DND-41 (cell line): ENCODE measurements around the gene COG5.

Source experiments
- EZH2 ChIP-seq: IDR thresholded peaks from 3 replicates; pipeline ENCODE4 v1.6.1; 2012; ENCODE audit warnings: borderline replicate concordance, low read depth, mild to moderate bottlenecking, moderate library complexity, low read length, inconsistent platforms; ENCODE audit not compliant: severe bottlenecking
- TF ChIP-seq, protein P1 (sequence below): IDR thresholded peaks from 2 replicates; pipeline ENCODE4 v1.5.1; 2012; ENCODE audit warnings: borderline replicate concordance, low read length, moderate library complexity, mild to moderate bottlenecking; ENCODE audit not compliant: poor library complexity, severe bottlenecking; ENCODE audit errors: extremely low read depth

DNA sequence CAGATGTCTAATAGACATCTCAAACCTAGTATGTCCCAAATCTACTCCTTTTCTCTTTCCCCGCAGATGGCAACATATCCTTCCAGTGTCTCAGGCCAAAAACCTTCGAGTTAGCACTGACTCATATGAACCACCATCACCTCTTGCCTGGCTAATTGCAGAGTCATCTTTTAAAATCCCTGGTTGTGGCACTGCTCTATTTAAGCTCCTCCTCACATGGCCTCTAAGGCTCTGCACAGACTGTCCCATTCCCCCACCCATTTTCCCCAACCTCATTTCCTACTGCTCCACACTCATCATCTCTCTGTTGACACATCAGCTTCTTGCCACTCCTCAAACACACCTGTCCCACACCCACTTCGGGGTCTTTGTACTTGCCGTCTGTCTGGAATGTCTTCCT lies 411.7 kb downstream of the COG5 start:
- TF ChIP-seq, protein P1, sequence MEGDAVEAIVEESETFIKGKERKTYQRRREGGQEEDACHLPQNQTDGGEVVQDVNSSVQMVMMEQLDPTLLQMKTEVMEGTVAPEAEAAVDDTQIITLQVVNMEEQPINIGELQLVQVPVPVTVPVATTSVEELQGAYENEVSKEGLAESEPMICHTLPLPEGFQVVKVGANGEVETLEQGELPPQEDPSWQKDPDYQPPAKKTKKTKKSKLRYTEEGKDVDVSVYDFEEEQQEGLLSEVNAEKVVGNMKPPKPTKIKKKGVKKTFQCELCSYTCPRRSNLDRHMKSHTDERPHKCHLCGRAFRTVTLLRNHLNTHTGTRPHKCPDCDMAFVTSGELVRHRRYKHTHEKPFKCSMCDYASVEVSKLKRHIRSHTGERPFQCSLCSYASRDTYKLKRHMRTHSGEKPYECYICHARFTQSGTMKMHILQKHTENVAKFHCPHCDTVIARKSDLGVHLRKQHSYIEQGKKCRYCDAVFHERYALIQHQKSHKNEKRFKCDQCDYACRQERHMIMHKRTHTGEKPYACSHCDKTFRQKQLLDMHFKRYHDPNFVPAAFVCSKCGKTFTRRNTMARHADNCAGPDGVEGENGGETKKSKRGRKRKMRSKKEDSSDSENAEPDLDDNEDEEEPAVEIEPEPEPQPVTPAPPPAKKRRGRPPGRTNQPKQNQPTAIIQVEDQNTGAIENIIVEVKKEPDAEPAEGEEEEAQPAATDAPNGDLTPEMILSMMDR = no peak
- TF ChIP-seq EZH2 = no peak
